H1 (cell line): ENCODE measurements around the gene RADIL. TPM values are rescaled to one million over a fixed set of nuclear protein-coding genes. Genes with fewer than 3 reads are reported as not detected.

Source experiments
- CTCF ChIA-PET: fragments of 300-600 bp; sonication (Branson Sonifier 250); formaldehyde crosslinking; loops from one replicate; lab custom pipeline; 2021; ENCODE audit not compliant: partially characterized antibody; lab: Charles Lee
- POLR2A ChIA-PET: fragments of 300-600 bp; sonication (Branson Sonifier 250); formaldehyde crosslinking; loops from one replicate; lab custom pipeline; 2021; ENCODE audit warnings: inconsistent platforms; ENCODE audit not compliant: partially characterized antibody; lab: Charles Lee
- DNase-seq, 2 experiments: peaks; one replicate each; pipeline versions ENCODE4 v3.0.0 to v3.0.0-alpha.2; 2010 to 2022; ENCODE audit warnings: low spot score in 2 of 2, low read depth in 1 of 2, mixed read lengths in 1 of 2
- FAIRE-seq: peaks from 2 replicates; lab custom pipeline; 2011; peaks lifted over from hg19 to GRCh38; lab: Jason Lieb, UNC
- H2AFZ ChIP-seq: 2 replicates; pipeline ENCODE4 v1.8.1; 2012; ENCODE audit warnings: low read length, inconsistent platforms
- H2AK5ac ChIP-seq: 2 replicates; pipeline ENCODE4 v1.6.1; 2013; ENCODE audit warnings: low read depth, low read length
- H2BK120ac ChIP-seq: replicated peaks from 2 replicates; pipeline ENCODE3; 2013; ENCODE audit warnings: low read depth, low read length, inconsistent platforms
- H2BK12ac ChIP-seq: 2 replicates; pipeline ENCODE4 v1.6.1; 2013; ENCODE audit warnings: low read depth, low read length
- H2BK15ac ChIP-seq: 2 replicates; pipeline ENCODE4 v1.6.1; 2013; ENCODE audit warnings: low read length
- H2BK20ac ChIP-seq: 2 replicates; pipeline ENCODE4 v1.6.1; 2013; ENCODE audit warnings: low read length
- H2BK5ac ChIP-seq: 2 replicates; pipeline ENCODE4 v1.6.1; 2013; ENCODE audit warnings: low read depth, low read length
- H3K14ac ChIP-seq: 2 replicates; pipeline ENCODE4 v1.6.1; 2013; ENCODE audit warnings: inconsistent platforms; ENCODE audit not compliant: insufficient read length
- H3K18ac ChIP-seq: 2 replicates; pipeline ENCODE4 v1.6.1; 2013; ENCODE audit warnings: low read length; ENCODE audit errors: extremely low read depth
- H3K23ac ChIP-seq: 2 replicates; pipeline ENCODE4 v1.6.1; 2013; ENCODE audit warnings: inconsistent platforms; ENCODE audit not compliant: insufficient read length
- H3K23me2 ChIP-seq: 2 replicates; pipeline ENCODE4 v1.6.1; 2013; ENCODE audit warnings: low read depth, low read length
- H3K27ac ChIP-seq: 2 replicates; pipeline ENCODE4 v1.6.1; 2011; ENCODE audit warnings: low read depth, low read length, inconsistent platforms
- H3K27me3 ChIP-seq, 4 experiments: replicated peaks in 1 of 4; 1 replicate in 1 of 4; 2 replicates in 3 of 4; pipeline versions ENCODE4 v1.6.1 to v1.8.1; 2011 to 2013; ENCODE audit warnings: low read length in 3 of 4, mild to moderate bottlenecking in 3 of 4, inconsistent platforms in 2 of 4, mixed read lengths in 2 of 4, moderate library complexity in 1 of 4; ENCODE audit not compliant: control insufficient read depth in 3 of 4, insufficient read depth in 3 of 4; ENCODE audit errors: extremely low read depth in 1 of 4
- H3K36me3 ChIP-seq, 4 experiments: 2 replicates each; pipeline versions ENCODE4 v1.6.1 to v1.8.1; 2011 to 2013; ENCODE audit warnings: mild to moderate bottlenecking in 4 of 4, low read length in 3 of 4, moderate library complexity in 2 of 4, control low read depth in 1 of 4, inconsistent platforms in 1 of 4; ENCODE audit not compliant: insufficient read depth in 4 of 4, control insufficient read depth in 2 of 4
- H3K4ac ChIP-seq: replicated peaks from 2 replicates; pipeline ENCODE3; 2013; ENCODE audit warnings: low read length, low read depth, mixed read lengths, inconsistent platforms; ENCODE audit not compliant: insufficient read length
- H3K4me1 ChIP-seq, 4 experiments: replicated peaks in 1 of 4; 1 replicate in 1 of 4; 2 replicates in 3 of 4; pipeline versions ENCODE4 v1.6.1 to v1.8.1; 2011 to 2013; ENCODE audit warnings: low read length in 3 of 4, inconsistent platforms in 2 of 4, mixed read lengths in 1 of 4; ENCODE audit not compliant: insufficient read depth in 4 of 4, control insufficient read depth in 3 of 4
- H3K4me2 ChIP-seq, 2 experiments: 2 replicates each; pipeline versions ENCODE4 v1.6.1 to v1.8.1; 2011 to 2013; ENCODE audit warnings: low read depth in 2 of 2, low read length in 2 of 2, control low read depth in 1 of 2, inconsistent platforms in 1 of 2, mild to moderate bottlenecking in 1 of 2; ENCODE audit not compliant: insufficient read depth in 1 of 2
- H3K4me3 ChIP-seq, 4 experiments: fragments of 200-600, 300-600 bp in 1 of 4; sonication (generic), shearing (Covaris generic), sonication (Bioruptor Twin) in 1 of 4; 2 replicates each; pipeline versions ENCODE4 v1.5.1 to v1.8.1; 2011 to 2016; ENCODE audit warnings: low read length in 4 of 4, low read depth in 3 of 4, control low read depth in 2 of 4, inconsistent platforms in 2 of 4, mild to moderate bottlenecking in 2 of 4, mixed read lengths in 1 of 4, moderate library complexity in 1 of 4; ENCODE audit not compliant: insufficient read depth in 2 of 4; ENCODE audit errors: extremely low read depth in 1 of 4
- H3K56ac ChIP-seq: replicated peaks from 2 replicates; pipeline ENCODE3; 2013; ENCODE audit warnings: low read depth, mild to moderate bottlenecking, mixed read lengths, low read length, inconsistent platforms; ENCODE audit not compliant: insufficient read length
- H3K79me1 ChIP-seq: 2 replicates; pipeline ENCODE4 v1.6.1; 2013; ENCODE audit warnings: low read depth, low read length, control low read depth
- H3K79me2 ChIP-seq, 2 experiments: 2 replicates each; pipeline versions ENCODE4 v1.6.1 to v1.8.1; 2012 to 2013; ENCODE audit warnings: low read length in 2 of 2, mild to moderate bottlenecking in 2 of 2, inconsistent platforms in 1 of 2; ENCODE audit not compliant: insufficient read depth in 2 of 2, control insufficient read depth in 1 of 2
- H3K9ac ChIP-seq, 4 experiments: replicated peaks in 1 of 4; 1 replicate in 1 of 4; 2 replicates in 3 of 4; pipeline versions ENCODE4 v1.6.1 to v1.8.1; 2011 to 2013; ENCODE audit warnings: low read depth in 3 of 4, low read length in 3 of 4, control low read depth in 2 of 4, mild to moderate bottlenecking in 2 of 4, moderate library complexity in 2 of 4, inconsistent platforms in 1 of 4; ENCODE audit errors: extremely low read depth in 1 of 4
- H3K9me3 ChIP-seq, 2 experiments: 2 replicates each; pipeline versions ENCODE4 v1.6.1 to v1.8.1; 2012 to 2013; ENCODE audit warnings: mild to moderate bottlenecking in 2 of 2, moderate library complexity in 2 of 2, control low read depth in 1 of 2, inconsistent platforms in 1 of 2, low read depth in 1 of 2, low read length in 1 of 2, mixed read lengths in 1 of 2; ENCODE audit not compliant: insufficient read depth in 2 of 2
- H4K20me1 ChIP-seq, 2 experiments: replicated peaks in 1 of 2; 2 replicates each; pipeline versions ENCODE3 to v1.8.1; 2011 to 2013; ENCODE audit warnings: inconsistent platforms in 2 of 2, low read length in 2 of 2, mild to moderate bottlenecking in 1 of 2; ENCODE audit not compliant: insufficient read depth in 2 of 2, control insufficient read depth in 1 of 2
- H4K5ac ChIP-seq: 2 replicates; pipeline ENCODE4 v1.6.1; 2013; ENCODE audit warnings: low read length, low read depth, mixed read lengths, inconsistent platforms; ENCODE audit not compliant: insufficient read length
- H4K8ac ChIP-seq: 2 replicates; pipeline ENCODE4 v1.8.0; 2013; ENCODE audit warnings: mild to moderate bottlenecking, moderate library complexity, low read length, inconsistent platforms; ENCODE audit not compliant: insufficient read depth; ENCODE audit errors: extremely low read depth
- H4K91ac ChIP-seq: replicated peaks from 2 replicates; pipeline ENCODE3; 2013; ENCODE audit warnings: low read length, mixed read lengths, inconsistent platforms; ENCODE audit not compliant: insufficient read length
- BACH1 ChIP-seq: IDR thresholded peaks from 2 replicates; pipeline ENCODE4 v1.6.1; 2012; ENCODE audit warnings: low read length, improper control_type of control experiment
- CHD2 ChIP-seq: IDR thresholded peaks from 2 replicates; pipeline ENCODE4 v1.6.1; 2012; ENCODE audit warnings: low read length, improper control_type of control experiment
- JUN ChIP-seq: IDR thresholded peaks from 2 replicates; pipeline ENCODE4 v1.6.1; 2011; ENCODE audit warnings: low read depth, mild to moderate bottlenecking, improper control_type of control experiment, low read length
- NRF1 ChIP-seq: IDR thresholded peaks from 2 replicates; pipeline ENCODE4 v1.6.1; 2011; ENCODE audit warnings: mild to moderate bottlenecking, low read depth, low read length, improper control_type of control experiment
- POLR2A ChIP-seq, 2 experiments: IDR thresholded peaks; 1 replicate in 1 of 2; 2 replicates in 1 of 2; pipeline ENCODE4 v1.6.1; 2011; ENCODE audit warnings: low read depth in 2 of 2, low read length in 2 of 2, mild to moderate bottlenecking in 2 of 2; ENCODE audit errors: control extremely low read depth in 1 of 2
- RXRA ChIP-seq: IDR thresholded peaks from 2 replicates; pipeline ENCODE4 v1.6.1; 2011; ENCODE audit warnings: low read depth, mild to moderate bottlenecking, low read length, moderate library complexity; ENCODE audit not compliant: insufficient read depth
- TAF7 ChIP-seq: optimal IDR thresholded peaks from 2 replicates; pipeline ENCODE3; 2011; ENCODE audit warnings: low read depth, mild to moderate bottlenecking, inconsistent platforms, low read length, moderate library complexity, borderline replicate concordance
- TCF12 ChIP-seq: IDR thresholded peaks from 2 replicates; pipeline ENCODE4 v1.6.1; 2011; ENCODE audit warnings: low read depth, mild to moderate bottlenecking, low read length
- WGBS, 2 experiments: shearing (Covaris generic) in 1 of 2; methylation state at CpG; one replicate each; pipeline versions ENCODE4 v1.1.6 to v1.1.7; 2013 to 2015; ENCODE audit warnings: low lambda C conversion rate in 2 of 2, mixed read lengths in 2 of 2, inconsistent platforms in 1 of 2, low coverage in 1 of 2, missing lambda C conversion rate in 1 of 2; ENCODE audit not compliant: insufficient replicate concordance in 2 of 2, insufficient coverage in 1 of 2, insufficient read length in 1 of 2; ENCODE audit errors: extremely low coverage in 1 of 2, missing lambda C conversion rate in 1 of 2; 5-methylcytosine and 5-hydroxymethylcytosine counted together
- polyA plus RNA-seq, 7 experiments: library from polyadenylated mRNA; depleted of rRNA in 3 of 7; stranded (reverse) in 5 of 7; unstranded in 2 of 7; fragments of >200 nt in 5 of 7; fragments of 200-250 nt in 2 of 7; gene quantifications; 1 replicate in 5 of 7; 2 replicates in 1 of 7; 4 replicates in 1 of 7; pipeline versions ENCODE4 v1.2.1 to v1.2.3, GENCODE V29; 2011 to 2013; ENCODE audit warnings: missing spikeins in 2 of 7, mixed read lengths in 2 of 7
- total RNA-seq: library from RNA; stranded (reverse); fragmentation: NEBNext Ultra II Directional; extraction: Animal tissue kit (Norgen Biotek cat#: 25700); gene quantifications from 2 replicates; pipeline ENCODE4 v1.2.1, GENCODE V29; 2021
- TF ChIP-seq, protein P1 (sequence below): IDR thresholded peaks from 2 replicates; pipeline ENCODE4 v1.6.1; 2011; ENCODE audit warnings: low read depth, mild to moderate bottlenecking, low read length; ENCODE audit not compliant: insufficient read depth
- TF ChIP-seq, protein P2 (sequence below): IDR thresholded peaks from 2 replicates; pipeline ENCODE4 v1.6.1; 2011; ENCODE audit warnings: low read length, improper control_type of control experiment

RADIL gene
- total and polyA plus RNA-seq, 2 of the 8 experiments (the other 6 are each of a cell fraction or from before 2014, with no cell fraction given) = 5.0 to 5.4 TPM

- no peak overlapping the region for H2BK12ac ChIP-seq
- H4K91ac ChIP-seq = no peak overlapping the region
- H3K9me3 ChIP-seq = peaks cover 2 to 4% of the 10 kb centered on the region in 2 experiments; a peak in 1 of 4 replicates
- DNase-seq (no peak), FAIRE-seq (no peak)
- no peaks in the 10 kb centered on the region for H3K36me3 ChIP-seq
- no peaks in the 10 kb centered on the region for H3K79me2 ChIP-seq
- H2BK5ac ChIP-seq = no peak overlapping the region
- CTCF ChIA-PET = interaction anchor here (0.9 to 2.6 kb wide), 5 partner anchors 10 to 118 kb away, joined by 3 to 14 read pairs (median 5); no protein-coding TSS in a partner anchor
- H2BK15ac ChIP-seq = no peak overlapping the region
- WGBS, 2 experiments = 94% methylated on average over 10 of the region's 10 CpGs; no CpG with 5 or more reads in 1 of the 2 experiments
- H2BK20ac ChIP-seq = no peak overlapping the region
- H3K4me1 ChIP-seq = no peaks in the 10 kb centered on the region
- no peak overlapping the region for H2AK5ac ChIP-seq
- no peak overlapping the region for H3K4ac ChIP-seq
- H3K4me3 ChIP-seq = no peak overlapping the region
- POLR2A ChIA-PET = no interaction called here
- H3K27me3 ChIP-seq = no peaks in the 10 kb centered on the region; a peak in 1 of 7 replicates
- H3K56ac ChIP-seq = no peak overlapping the region
- no peaks in the 10 kb centered on the region for H4K20me1 ChIP-seq
- H4K5ac ChIP-seq = no peak overlapping the region
- no peak overlapping the region for H2BK120ac ChIP-seq
- H3K79me1 ChIP-seq = no peaks in the 10 kb centered on the region
- H3K14ac ChIP-seq = no peak overlapping the region
- H3K4me2 ChIP-seq = no peak overlapping the region
- no peak overlapping the region for H3K9ac ChIP-seq
- H4K8ac ChIP-seq = no peak overlapping the region
- H3K18ac ChIP-seq = no peak overlapping the region
- H2AFZ ChIP-seq = no peak overlapping the region
- H3K23me2 ChIP-seq = no peaks in the 10 kb centered on the region
- no peak overlapping the region for H3K27ac ChIP-seq
- H3K23ac ChIP-seq = no peak overlapping the region
- TF ChIP-seq, protein P1, sequence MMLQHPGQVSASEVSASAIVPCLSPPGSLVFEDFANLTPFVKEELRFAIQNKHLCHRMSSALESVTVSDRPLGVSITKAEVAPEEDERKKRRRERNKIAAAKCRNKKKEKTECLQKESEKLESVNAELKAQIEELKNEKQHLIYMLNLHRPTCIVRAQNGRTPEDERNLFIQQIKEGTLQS = no peak
- TF ChIP-seq NRF1 = no peak
- TF ChIP-seq TAF7 = no peak
- TF ChIP-seq POLR2A (IDR thresholded peaks at IDR 0.05; ENCODE audit: control extremely low read depth in 1 of 2, low read depth in 2 of 2, low read length in 2 of 2) = no peak
- no peak for TF ChIP-seq RXRA
- no peak for TF ChIP-seq JUN
- TF ChIP-seq CHD2 = no peak
- no peak for TF ChIP-seq BACH1
- TF ChIP-seq, protein P2, sequence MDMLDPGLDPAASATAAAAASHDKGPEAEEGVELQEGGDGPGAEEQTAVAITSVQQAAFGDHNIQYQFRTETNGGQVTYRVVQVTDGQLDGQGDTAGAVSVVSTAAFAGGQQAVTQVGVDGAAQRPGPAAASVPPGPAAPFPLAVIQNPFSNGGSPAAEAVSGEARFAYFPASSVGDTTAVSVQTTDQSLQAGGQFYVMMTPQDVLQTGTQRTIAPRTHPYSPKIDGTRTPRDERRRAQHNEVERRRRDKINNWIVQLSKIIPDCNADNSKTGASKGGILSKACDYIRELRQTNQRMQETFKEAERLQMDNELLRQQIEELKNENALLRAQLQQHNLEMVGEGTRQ = no peak
- no peak for TF ChIP-seq TCF12
Measured at GRCh38 chr7:4856336-4857057, 27.0 kb downstream of the RADIL start.
